CD14-positive monocyte (primary cell): Measurements from ENCODE around the gene ATP8A1. TPM values are rescaled to one million over a fixed set of nuclear protein-coding genes. Genes with fewer than 3 reads are reported as not detected.

Experiments
- DNase-seq, 3 donors: peaks; one replicate each; pipeline ENCODE4 v3.0.0-alpha.2; 2011 to 2022
- H2AFZ ChIP-seq: 2 replicates; pipeline ENCODE4 v1.6.0; 2012; ENCODE audit warnings: mild to moderate bottlenecking, low read depth, low read length, inconsistent platforms; ENCODE audit not compliant: insufficient read depth, poor library complexity, severe bottlenecking
- H3K27ac ChIP-seq, 2 donors: 1 replicate in 1 of 2; 2 replicates in 1 of 2; pipeline ENCODE4 v1.5.1; 2012 to 2013; ENCODE audit warnings: low read length in 2 of 2, control low read depth in 1 of 2, inconsistent platforms in 1 of 2, low read depth in 1 of 2, mild to moderate bottlenecking in 1 of 2
- H3K27me3 ChIP-seq, 2 donors: one replicate each; pipeline versions ENCODE4 v1.6.0 to v1.6.1; 2011 to 2013; ENCODE audit warnings: low read length in 2 of 2; ENCODE audit not compliant: control insufficient read depth in 2 of 2, insufficient read depth in 2 of 2
- H3K36me3 ChIP-seq, 2 donors: replicated peaks in 1 of 2; 1 replicate in 1 of 2; 2 replicates in 1 of 2; pipeline versions ENCODE4 v1.5.1 to v1.6.1; 2012 to 2013; ENCODE audit warnings: low read length in 2 of 2, control low read depth in 1 of 2, inconsistent platforms in 1 of 2, mild to moderate bottlenecking in 1 of 2; ENCODE audit not compliant: insufficient read depth in 2 of 2, control insufficient read depth in 1 of 2
- H3K4me1 ChIP-seq, 2 donors: 1 replicate in 1 of 2; 2 replicates in 1 of 2; pipeline versions ENCODE4 v1.5.1 to v1.6.1; 2012 to 2013; ENCODE audit warnings: low read length in 2 of 2, control low read depth in 1 of 2, inconsistent platforms in 1 of 2, mild to moderate bottlenecking in 1 of 2, moderate library complexity in 1 of 2; ENCODE audit not compliant: insufficient read depth in 2 of 2, control insufficient read depth in 1 of 2
- H3K4me2 ChIP-seq: replicated peaks from 2 replicates; pipeline ENCODE3; 2012; ENCODE audit warnings: low read length, moderate library complexity, mild to moderate bottlenecking; ENCODE audit not compliant: poor library complexity, severe bottlenecking; ENCODE audit errors: extremely low read depth
- H3K4me3 ChIP-seq, 3 experiments: fragments of 200-600 bp in 1 of 3; sonication (generic) in 1 of 3; replicated peaks in 1 of 3; 1 replicate in 2 of 3; 2 replicates in 1 of 3; pipeline ENCODE4 v1.5.1; 2011 to 2013; ENCODE audit warnings: low read length in 3 of 3, mild to moderate bottlenecking in 3 of 3, control low read depth in 2 of 3, low read depth in 2 of 3, inconsistent platforms in 1 of 3, moderate library complexity in 1 of 3
- H3K79me2 ChIP-seq: 2 replicates; pipeline ENCODE4 v1.6.0; 2012; ENCODE audit warnings: mild to moderate bottlenecking, control low read depth, inconsistent platforms, low read length, moderate library complexity; ENCODE audit not compliant: insufficient read depth
- H3K9ac ChIP-seq: 2 replicates; pipeline ENCODE4 v1.6.0; 2017; ENCODE audit warnings: low read length, mild to moderate bottlenecking; ENCODE audit not compliant: insufficient read depth, poor library complexity, severe bottlenecking
- H3K9me3 ChIP-seq, 2 donors: replicated peaks in 1 of 2; 1 replicate in 1 of 2; 2 replicates in 1 of 2; pipeline versions ENCODE4 v1.5.1 to v1.6.1; 2012 to 2013; ENCODE audit warnings: low read length in 2 of 2, control low read depth in 1 of 2; ENCODE audit not compliant: control insufficient read depth in 1 of 2, insufficient read depth in 1 of 2
- H4K20me1 ChIP-seq: 2 replicates; pipeline ENCODE4 v1.6.0; 2012; ENCODE audit warnings: mild to moderate bottlenecking, low read length, control low read depth, moderate library complexity; ENCODE audit not compliant: insufficient read depth
- H3K27ac Mint-ChIP-seq, 7 donors: one replicate each; pipeline ENCODE4 v1.8.0; 2020; ENCODE audit warnings: mild to moderate bottlenecking in 7 of 7, mixed read lengths in 7 of 7, moderate library complexity in 6 of 7, inconsistent platforms in 2 of 7
- H3K27me3 Mint-ChIP-seq, 3 donors: one replicate each; pipeline ENCODE4 v1.8.0; 2021 to 2022; ENCODE audit warnings: low read depth in 3 of 3, mild to moderate bottlenecking in 3 of 3, mixed read lengths in 3 of 3, moderate library complexity in 3 of 3, inconsistent platforms in 1 of 3
- H3K36me3 Mint-ChIP-seq, 2 donors: one replicate each; pipeline ENCODE4 v1.8.0; 2020; ENCODE audit warnings: mixed read lengths in 2 of 2, inconsistent platforms in 1 of 2, mild to moderate bottlenecking in 1 of 2
- H3K4me1 Mint-ChIP-seq: one replicate; pipeline ENCODE4 v1.8.0; 2020; ENCODE audit warnings: mild to moderate bottlenecking, mixed read lengths
- H3K4me3 Mint-ChIP-seq, 2 donors: one replicate each; pipeline ENCODE4 v1.8.0; 2020; ENCODE audit warnings: mild to moderate bottlenecking in 2 of 2, mixed read lengths in 2 of 2, moderate library complexity in 1 of 2
- H3K9me3 Mint-ChIP-seq, 7 donors: one replicate each; pipeline ENCODE4 v1.8.0; 2020 to 2022; ENCODE audit warnings: mixed read lengths in 7 of 7, mild to moderate bottlenecking in 6 of 7, moderate library complexity in 6 of 7, inconsistent platforms in 2 of 7
- CTCF ChIP-seq: fragments of 200-600 bp; IDR thresholded peaks from one replicate; pipeline ENCODE4 v1.8.0; 2022; ENCODE audit warnings: antibody characterized with exemption, mild to moderate bottlenecking
- WGBS: methylation state at CpG from one replicate; pipeline ENCODE4 v1.1.5; 2013; ENCODE audit warnings: missing lambda C conversion rate; ENCODE audit not compliant: insufficient coverage; 5-methylcytosine and 5-hydroxymethylcytosine counted together
- intact Hi-C, 2 donors: fragments of 100-400 bp; cut with micrococcal nuclease; formaldehyde crosslinking; loops; one replicate each; pipeline versions ENCODE4 v1.15.0 to v1.15.1; 2023
- polyA plus RNA-seq, 3 donors: library from polyadenylated mRNA; depleted of rRNA in 1 of 3; unstranded in 2 of 3; stranded (reverse) in 1 of 3; fragments of 300-500 nt in 2 of 3; fragments of >200 nt in 1 of 3; fragmentation: Illumina TruSeq in 2 of 3; gene quantifications; 1 replicate in 2 of 3; 2 replicates in 1 of 3; pipeline ENCODE4 v1.2.3, GENCODE V29; 2012 to 2021

ATP8A1 gene
- polyA plus RNA-seq, 3 donors: 2.2 to 10.8 (median 3.2) TPM

- Histone ChIP-seq H3K4me3 (no peak overlapping the region), H3K4me1 (no peaks in the 10 kb centered on the region), H4K20me1 (no peaks in the 10 kb centered on the region), H3K27ac (no peak overlapping the region), H3K9me3 (no peaks in the 10 kb centered on the region), H2AFZ (no peak overlapping the region), H3K27me3 (no peaks in the 10 kb centered on the region), H3K79me2 (no peaks in the 10 kb centered on the region), H3K36me3 (no peaks in the 10 kb centered on the region), H3K9ac (no peak overlapping the region), H3K4me2 (no peak overlapping the region)
- no peak overlapping the region for H3K27ac Mint-ChIP-seq
- H3K4me3 Mint-ChIP-seq: no peak overlapping the region
- no peaks in the 10 kb centered on the region for H3K4me1 Mint-ChIP-seq
- no peak for DNase-seq
- no peak for TF ChIP-seq CTCF
- peaks cover 0 to 5% (median 3%) of the 10 kb centered on the region in 7 donors for H3K9me3 Mint-ChIP-seq
- no peaks in the 10 kb centered on the region for H3K36me3 Mint-ChIP-seq
- no CpG with 5 or more reads among the region's 2 CpGs for WGBS
- intact Hi-C loops: no loop called here
- peaks cover 1 to 6% (median 5%) of the 10 kb centered on the region in 3 donors for H3K27me3 Mint-ChIP-seq
Observed at GRCh38 chr4:42371305-42372252, 285.3 kb downstream of the ATP8A1 start.

GRCh38 chr4:42369489-42369888 lies 287.4 kb downstream of the ATP8A1 start:
- H3K4me3 ChIP-seq: no peak overlapping the region
- peaks cover 0 to 6% (median 3%) of the 10 kb centered on the region in 7 donors for H3K9me3 Mint-ChIP-seq
- WGBS: 97% methylated on average over 22 of the region's 27 CpGs
- no peak overlapping the region for H3K9ac ChIP-seq
- no peaks in the 10 kb centered on the region for H3K36me3 ChIP-seq
- no peak for TF ChIP-seq CTCF
- H3K27ac Mint-ChIP-seq: no peak overlapping the region
- no peak overlapping the region for H3K4me3 Mint-ChIP-seq
- no peak overlapping the region for H2AFZ ChIP-seq
- no peaks in the 10 kb centered on the region for H4K20me1 ChIP-seq
- no peaks in the 10 kb centered on the region for H3K79me2 ChIP-seq
- H3K27me3 ChIP-seq: no peaks in the 10 kb centered on the region
- H3K9me3 ChIP-seq: no peaks in the 10 kb centered on the region
- H3K36me3 Mint-ChIP-seq: no peaks in the 10 kb centered on the region
- intact Hi-C loops: no loop called here
- H3K27me3 Mint-ChIP-seq: peaks cover 1 to 6% (median 6%) of the 10 kb centered on the region in 3 donors
- H3K4me1 Mint-ChIP-seq: no peaks in the 10 kb centered on the region
- H3K27ac ChIP-seq: no peak overlapping the region
- DNase-seq: no peak
- no peaks in the 10 kb centered on the region for H3K4me1 ChIP-seq
- no peak overlapping the region for H3K4me2 ChIP-seq
